ENCODE data around the gene RNF121.

DNA sequence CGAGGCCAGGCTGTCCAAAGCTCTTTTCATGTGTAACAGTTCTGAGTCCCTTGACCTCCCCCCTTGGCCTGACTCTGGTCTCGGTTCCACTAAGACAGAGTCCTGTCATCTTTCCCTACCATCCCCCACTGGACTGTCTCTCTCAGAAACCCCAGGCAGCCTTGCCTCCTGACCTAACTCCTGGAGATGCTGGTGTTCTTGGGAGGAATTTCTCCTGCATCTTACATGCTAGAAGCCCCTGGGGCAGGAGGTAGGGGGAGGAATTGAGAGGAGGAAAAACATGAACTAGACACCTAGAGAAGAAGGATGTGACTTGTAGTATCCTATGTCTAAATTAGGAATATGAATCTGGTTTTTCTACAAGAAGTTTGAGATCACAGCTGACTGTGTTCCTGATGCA, 69.2 kb downstream of the RNF121 start:
- no peak for TF ChIP-seq EP300 (IDR thresholded peaks at IDR 0.05)
- TF ChIP-seq, protein P1, sequence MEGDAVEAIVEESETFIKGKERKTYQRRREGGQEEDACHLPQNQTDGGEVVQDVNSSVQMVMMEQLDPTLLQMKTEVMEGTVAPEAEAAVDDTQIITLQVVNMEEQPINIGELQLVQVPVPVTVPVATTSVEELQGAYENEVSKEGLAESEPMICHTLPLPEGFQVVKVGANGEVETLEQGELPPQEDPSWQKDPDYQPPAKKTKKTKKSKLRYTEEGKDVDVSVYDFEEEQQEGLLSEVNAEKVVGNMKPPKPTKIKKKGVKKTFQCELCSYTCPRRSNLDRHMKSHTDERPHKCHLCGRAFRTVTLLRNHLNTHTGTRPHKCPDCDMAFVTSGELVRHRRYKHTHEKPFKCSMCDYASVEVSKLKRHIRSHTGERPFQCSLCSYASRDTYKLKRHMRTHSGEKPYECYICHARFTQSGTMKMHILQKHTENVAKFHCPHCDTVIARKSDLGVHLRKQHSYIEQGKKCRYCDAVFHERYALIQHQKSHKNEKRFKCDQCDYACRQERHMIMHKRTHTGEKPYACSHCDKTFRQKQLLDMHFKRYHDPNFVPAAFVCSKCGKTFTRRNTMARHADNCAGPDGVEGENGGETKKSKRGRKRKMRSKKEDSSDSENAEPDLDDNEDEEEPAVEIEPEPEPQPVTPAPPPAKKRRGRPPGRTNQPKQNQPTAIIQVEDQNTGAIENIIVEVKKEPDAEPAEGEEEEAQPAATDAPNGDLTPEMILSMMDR (IDR thresholded peaks at IDR 0.05), result no peak
- no peak for TF ChIP-seq POLR2A (IDR thresholded peaks at IDR 0.05)
- no peak for TF ChIP-seq POLR2AphosphoS5 (IDR thresholded peaks at IDR 0.05)

Measured in upper lobe of left lung (tissue), 4 donors.